Cardiac septum (tissue), 1 donor: ENCODE results near the gene TAPBP. TPM values are rescaled to one million over a fixed set of nuclear protein-coding genes. Genes with fewer than 3 reads are reported as not detected.

ENCODE experiments used
- DNase-seq: peaks from one replicate; pipeline ENCODE4 v3.0.0-alpha.2; 2020; ENCODE audit warnings: low spot score
- intact Hi-C: fragments of 100-400 bp; cut with DNase I; formaldehyde crosslinking; loops from one replicate; pipeline ENCODE4 v1.14.0; 2022
- total RNA-seq: library from RNA; stranded (reverse); fragmentation: NEBNext Ultra II Directional; extraction: Animal tissue kit (Norgen Biotek cat#: 25700); gene quantifications from one replicate; pipeline ENCODE4 v1.2.1, GENCODE V29; 2021
- donor health status: DM: no; HTN: no; CAD: no.

Gene TAPBP
- total RNA-seq, 1 donor from 2014 or later = 85.8 TPM

- DNase-seq = no peak
Measured at GRCh38 chr6:33321227-33321626, 7.3 kb upstream of the TAPBP start.

GRCh38 chr6:33320315-33321181 is 6.7 kb upstream of the TAPBP start:
- no peak for DNase-seq
- intact Hi-C loops = no loop called here

More at GRCh38 chr6:33321227-33321626, 7.3 kb upstream of the TAPBP start:
- intact Hi-C loops = no loop called here

- intact Hi-C loops = no loop called here
- no peak for DNase-seq
Measured at GRCh38 chr6:33319939-33320314, 6.0 kb upstream of the TAPBP start.

GRCh38 chr6:33318426-33319073 is 4.7 kb upstream of the TAPBP start:
- intact Hi-C loops = no loop called here
- DNase-seq = no peak

- intact Hi-C loops = no loop called here
- DNase-seq = peak; percentile 97
Measured at GRCh38 chr6:33317669-33318425, 4.0 kb upstream of the TAPBP start, which contains the start of gene ZBTB22. TSS of gene ZBTB22 (minus strand) at chr6:33317744. CDS start at chr6:33316916, 828 bp downstream.

- DNase-seq = peak; percentile 86
- intact Hi-C loops = no loop called here
Measured at GRCh38 chr6:33317419-33317668, 3.5 kb upstream of the TAPBP start.

GRCh38 chr6:33316603-33317418 is 2.9 kb upstream of the TAPBP start:
- no peak for DNase-seq
- intact Hi-C loops = no loop called here

GRCh38 chr6:33315793-33316602 is 2.1 kb upstream of the TAPBP start:
- DNase-seq = no peak
- intact Hi-C loops = no loop called here

GRCh38 chr6:33314943-33315792 is 1.3 kb upstream of the TAPBP start:
- peak; percentile 79 for DNase-seq

GRCh38 chr6:33314515-33314942 is 651 bp upstream of the TAPBP start:
- DNase-seq = peak; percentile 79
- intact Hi-C loops = no loop called here

More at GRCh38 chr6:33314943-33315792, 1.3 kb upstream of the TAPBP start:
- intact Hi-C loops = no loop called here

- peak; percentile 90 for DNase-seq
- intact Hi-C loops = no loop called here
Measured at GRCh38 chr6:33313105-33313708, 671 bp downstream of the TAPBP start.

GRCh38 chr6:33312361-33313104 is 1.3 kb downstream of the TAPBP start:
- peak; percentile 89 for DNase-seq

GRCh38 chr6:33306356-33306755 is 7.5 kb downstream of the TAPBP start:
- intact Hi-C loops = no loop called here
- no peak for DNase-seq

More at GRCh38 chr6:33312361-33313104, 1.3 kb downstream of the TAPBP start:
- intact Hi-C loops = no loop called here

- intact Hi-C loops = no loop called here
- no peak for DNase-seq
Measured at GRCh38 chr6:33305052-33305451, 8.8 kb downstream of the TAPBP start.

GRCh38 chr6:33304216-33304615 is 9.7 kb downstream of the TAPBP start:
- intact Hi-C loops = no loop called here

GRCh38 chr6:33301877-33302276 is 12.0 kb downstream of the TAPBP start:
- no peak for DNase-seq
- intact Hi-C loops = no loop called here

More at GRCh38 chr6:33304216-33304615, 9.7 kb downstream of the TAPBP start:
- DNase-seq = no peak
